Peyer's patch (tissue), 4 donors: ENCODE results near the gene DEXI. TPM values are rescaled to one million over a fixed set of nuclear protein-coding genes. Genes with fewer than 3 reads are reported as not detected.

Experiments used
- DNase-seq, 3 donors: peaks; one replicate each; pipeline ENCODE4 v3.0.0-alpha.2; 2017 to 2019
- H3K27ac ChIP-seq, 4 donors: fragments of 200-600 bp; sonication (generic); one replicate each; pipeline ENCODE4 v1.5.1; 2016 to 2019
- H3K27me3 ChIP-seq, 2 donors: fragments of 200-600 bp; sonication (generic); one replicate each; pipeline ENCODE4 v1.5.1; 2019
- H3K36me3 ChIP-seq, 3 donors: fragments of 200-600 bp; sonication (generic); one replicate each; pipeline ENCODE4 v1.5.1; 2016 to 2019
- H3K4me1 ChIP-seq, 4 donors: fragments of 200-600 bp; sonication (generic); one replicate each; pipeline ENCODE4 v1.5.1; 2016 to 2019
- H3K4me3 ChIP-seq, 4 donors: fragments of 200-600 bp; sonication (generic); 1 replicate in 3 of 4; 2 replicates in 1 of 4; pipeline ENCODE4 v1.5.1; 2016 to 2019; ENCODE audit warnings: mild to moderate bottlenecking in 1 of 4
- H3K9me3 ChIP-seq, 4 donors: fragments of 200-600 bp; sonication (generic); one replicate each; pipeline ENCODE4 v1.5.1; 2016 to 2019; ENCODE audit warnings: mild to moderate bottlenecking in 1 of 4
- CTCF ChIP-seq, 6 experiments: fragments of 450-650 bp in 4 of 6; fragments of 200-600 bp in 2 of 6; sonication (generic) in 1 of 6; IDR thresholded peaks; one replicate each; pipeline ENCODE4 v1.5.1; 2017 to 2019; ENCODE audit warnings: antibody characterized with exemption in 6 of 6, mild to moderate bottlenecking in 3 of 6, moderate library complexity in 1 of 6
- POLR2A ChIP-seq, 2 donors: fragments of 450-650 bp; IDR thresholded peaks; one replicate each; pipeline ENCODE4 v1.5.1; 2017; ENCODE audit warnings: antibody characterized with exemption in 2 of 2, mild to moderate bottlenecking in 2 of 2, moderate library complexity in 2 of 2
- total RNA-seq, 4 donors: library from RNA; depleted of rRNA; stranded (reverse); fragments of >200 nt; gene quantifications; one replicate each; pipeline ENCODE4 v1.1.0, GENCODE V29; 2016

The DEXI gene
- total RNA-seq, 4 donors from 2014 or later = 39.8 to 69.3 (median 60.9) TPM

- peaks cover 0 to 21% (median 0%) of the 10 kb centered on the region in 3 donors for H3K36me3 ChIP-seq
- no peaks in the 10 kb centered on the region for H3K4me1 ChIP-seq
- no peak overlapping the region for H3K4me3 ChIP-seq
- no peak overlapping the region for H3K27ac ChIP-seq
- no peak for DNase-seq
- H3K27me3 ChIP-seq = no peaks in the 10 kb centered on the region
- no peaks in the 10 kb centered on the region for H3K9me3 ChIP-seq
- no peak for TF ChIP-seq POLR2A (IDR thresholded peaks at IDR 0.05)
- TF ChIP-seq CTCF (IDR thresholded peaks at IDR 0.05) = no peak
Observed at GRCh38 chr16:10972108-10972818, 30.0 kb upstream of the DEXI start.

DNA sequence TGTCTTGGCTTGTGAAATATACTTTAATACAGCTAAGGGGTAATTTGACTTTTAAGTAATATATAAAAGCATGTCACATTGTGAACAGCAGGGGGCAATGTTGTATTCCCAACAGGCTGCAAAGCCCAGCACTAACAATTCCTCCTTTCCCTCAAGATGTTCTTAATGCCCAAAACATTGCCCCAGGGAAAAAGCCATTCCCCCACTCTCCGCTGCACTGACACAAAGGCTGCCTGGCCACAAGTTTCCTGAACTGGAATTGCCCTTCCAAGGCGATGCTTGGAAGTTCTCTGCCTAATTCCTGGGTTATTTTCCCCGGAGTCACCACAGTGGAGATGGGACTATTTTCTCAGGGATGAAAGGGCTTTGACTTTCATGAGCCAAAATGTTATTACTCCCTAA lies 29.3 kb upstream of the DEXI start:
- Histone ChIP-seq H3K27me3 (no peaks in the 10 kb centered on the region), H3K4me3 (no peak overlapping the region), H3K4me1 (no peaks in the 10 kb centered on the region), H3K36me3 (peaks cover 0 to 18% (median 0%) of the 10 kb centered on the region in 3 donors), H3K9me3 (no peaks in the 10 kb centered on the region), H3K27ac (no peak overlapping the region)
- DNase-seq = peak in 2 of 3 donors; percentile 37 to 76
- TF ChIP-seq POLR2A (IDR thresholded peaks at IDR 0.05) (no peak), CTCF (IDR thresholded peaks at IDR 0.05) (peak; percentile 73 to 88 (median 84))

DNA sequence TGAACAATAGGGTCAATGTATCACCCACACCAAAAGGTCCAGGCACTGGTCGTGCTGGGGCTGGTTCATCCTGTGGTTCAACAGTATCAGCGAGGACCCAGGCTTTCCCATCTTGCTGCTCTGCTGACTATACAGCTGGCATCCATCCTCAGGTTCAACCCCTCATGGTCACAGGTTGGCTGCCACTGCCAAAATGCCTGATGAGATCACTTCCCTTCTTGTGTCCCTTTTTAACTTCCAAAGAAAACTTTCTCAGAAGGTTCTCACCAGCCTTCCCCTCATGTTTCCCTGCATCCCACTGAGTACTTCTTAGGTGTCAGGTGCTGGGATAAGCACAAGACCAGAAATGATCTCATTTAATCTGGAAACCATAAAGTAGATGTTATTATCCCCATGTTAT lies 27.8 kb upstream of the DEXI start:
- H3K9me3 ChIP-seq = no peaks in the 10 kb centered on the region
- no peak for DNase-seq
- H3K4me1 ChIP-seq = no peaks in the 10 kb centered on the region
- peaks cover 0 to 18% (median 0%) of the 10 kb centered on the region in 3 donors for H3K36me3 ChIP-seq
- H3K27me3 ChIP-seq = no peaks in the 10 kb centered on the region
- TF ChIP-seq POLR2A (IDR thresholded peaks at IDR 0.05) (no peak), CTCF (IDR thresholded peaks at IDR 0.05) (no peak)
- no peak overlapping the region for H3K27ac ChIP-seq
- H3K4me3 ChIP-seq = no peak overlapping the region

DNA sequence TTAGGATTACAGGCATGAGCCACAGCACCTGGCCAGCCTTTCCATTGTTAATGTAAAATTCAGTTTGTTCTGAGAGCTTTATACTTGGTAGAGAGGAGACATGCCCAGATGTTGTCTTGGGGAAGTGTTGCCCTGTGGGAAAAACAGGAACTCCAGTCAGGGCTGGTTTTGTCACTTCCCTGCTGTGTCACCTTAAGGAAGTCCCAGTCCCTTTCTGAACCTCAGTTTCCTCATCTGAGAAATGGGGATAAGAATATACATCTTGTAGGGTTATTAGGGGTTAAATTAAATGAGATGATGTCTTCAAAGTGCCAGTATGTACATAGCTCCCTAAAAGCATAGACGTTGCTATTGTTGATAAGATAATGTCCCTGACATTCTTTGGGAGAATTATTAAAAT lies 27.3 kb upstream of the DEXI start:
- Histone ChIP-seq H3K9me3 (no peaks in the 10 kb centered on the region), H3K4me1 (peaks cover 0 to 3% (median under 1%) of the 10 kb centered on the region in 4 donors), H3K27ac (no peak overlapping the region), H3K36me3 (peaks cover 0 to 18% (median 0%) of the 10 kb centered on the region in 3 donors), H3K27me3 (no peaks in the 10 kb centered on the region), H3K4me3 (no peak overlapping the region)
- no peak for DNase-seq
- TF ChIP-seq CTCF (IDR thresholded peaks at IDR 0.05) (no peak), POLR2A (IDR thresholded peaks at IDR 0.05) (no peak)

DNA sequence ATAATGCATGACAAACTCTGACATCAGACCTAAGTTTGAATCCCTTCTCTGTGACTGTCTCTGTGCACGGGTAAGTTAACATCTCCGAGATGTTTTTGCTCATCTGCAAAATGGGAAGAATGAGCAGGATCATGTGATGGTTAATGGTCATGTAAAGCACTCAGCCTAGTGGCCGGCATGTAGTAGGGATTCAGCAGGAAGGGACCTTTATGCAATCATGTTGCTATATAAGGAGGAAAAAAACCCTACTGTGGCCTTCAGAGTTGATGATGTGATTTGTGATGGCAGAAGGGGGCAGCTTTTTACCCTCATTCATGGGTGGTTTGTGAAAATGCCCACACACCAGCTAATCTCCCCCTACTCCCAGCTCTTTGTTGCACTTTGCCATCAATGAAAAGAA lies 26.2 kb upstream of the DEXI start:
- no peak overlapping the region for H3K27ac ChIP-seq
- peaks cover 0 to 19% (median 0%) of the 10 kb centered on the region in 3 donors for H3K36me3 ChIP-seq
- peaks cover 0 to 9% (median 5%) of the 10 kb centered on the region in 4 donors for H3K4me1 ChIP-seq
- H3K4me3 ChIP-seq = no peak overlapping the region
- no peak for DNase-seq
- no peaks in the 10 kb centered on the region for H3K9me3 ChIP-seq
- no peaks in the 10 kb centered on the region for H3K27me3 ChIP-seq
- TF ChIP-seq POLR2A (IDR thresholded peaks at IDR 0.05) (no peak), CTCF (IDR thresholded peaks at IDR 0.05) (no peak)
